SK-N-SH treated with all-trans-retinoic acid at 6 μM for 48 hours (cell line): ENCODE results near the gene DOP1A.

Experiments used
- RARB ChIP-seq: fragments of 250-450 bp; sonication (Bioruptor Pico); IDR thresholded peaks from 2 replicates; pipeline ENCODE4 v1.8.0; 2021; ENCODE audit warnings: mild to moderate bottlenecking, moderate library complexity
- TSHZ2 ChIP-seq: fragments of 250-450 bp; sonication (Bioruptor Pico); IDR thresholded peaks from 2 replicates; pipeline ENCODE4 v1.5.0; 2020; ENCODE audit warnings: mild to moderate bottlenecking, moderate library complexity
- ZFP30 ChIP-seq: fragments of 450-650 bp; formaldehyde crosslinking; IDR thresholded peaks from 2 replicates; pipeline ENCODE4 v1.5.0; 2022; ENCODE audit warnings: mild to moderate bottlenecking, moderate library complexity

DNA sequence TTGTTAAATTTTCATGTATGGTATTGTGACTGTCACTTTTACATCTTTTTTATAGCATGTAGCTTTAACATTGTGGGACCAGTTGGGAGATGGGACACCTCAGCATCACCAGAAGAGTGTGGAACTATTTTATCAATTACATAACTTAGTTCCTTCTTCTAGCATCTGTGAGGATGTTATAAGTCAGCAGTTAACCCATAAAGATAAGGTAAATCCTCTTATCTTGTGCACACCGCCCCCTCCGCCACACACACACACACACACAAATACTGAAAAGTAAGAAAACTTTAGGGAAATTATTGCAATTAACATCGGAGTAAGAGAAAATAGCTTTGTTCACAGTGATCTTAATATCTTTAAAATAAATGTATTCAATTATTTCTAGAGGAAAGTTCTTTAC is 64.7 kb downstream of the DOP1A start:
- TF ChIP-seq RARB (CRISPR knock-in tag) = no peak
- TF ChIP-seq TSHZ2 (CRISPR knock-in tag) = no peak
- TF ChIP-seq ZFP30 (CRISPR knock-in tag) = no peak
